ENCODE measurements around the gene CCDC92B.

Gene CCDC92B

GRCh38 chr17:2716649-2717048 lies 32.8 kb downstream of the CCDC92B start:
- no peak for TF ChIP-seq CTCF (IDR thresholded peaks at IDR 0.05; ENCODE audit: borderline replicate concordance, control extremely low read depth, extremely low read depth, insufficient read depth, missing control alignments)
- in situ Hi-C loops (cut with MboI; ENCODE audit: low sequenced_read_pairs, unreplicated experiment), result no loop called here
- DNase-seq (ENCODE audit: low spot score), result no peak

GRCh38 chr17:2713881-2714280 lies 35.6 kb downstream of the CCDC92B start:
- no peak for TF ChIP-seq CTCF (IDR thresholded peaks at IDR 0.05; ENCODE audit: borderline replicate concordance, control extremely low read depth, extremely low read depth, insufficient read depth, missing control alignments)

DNA sequence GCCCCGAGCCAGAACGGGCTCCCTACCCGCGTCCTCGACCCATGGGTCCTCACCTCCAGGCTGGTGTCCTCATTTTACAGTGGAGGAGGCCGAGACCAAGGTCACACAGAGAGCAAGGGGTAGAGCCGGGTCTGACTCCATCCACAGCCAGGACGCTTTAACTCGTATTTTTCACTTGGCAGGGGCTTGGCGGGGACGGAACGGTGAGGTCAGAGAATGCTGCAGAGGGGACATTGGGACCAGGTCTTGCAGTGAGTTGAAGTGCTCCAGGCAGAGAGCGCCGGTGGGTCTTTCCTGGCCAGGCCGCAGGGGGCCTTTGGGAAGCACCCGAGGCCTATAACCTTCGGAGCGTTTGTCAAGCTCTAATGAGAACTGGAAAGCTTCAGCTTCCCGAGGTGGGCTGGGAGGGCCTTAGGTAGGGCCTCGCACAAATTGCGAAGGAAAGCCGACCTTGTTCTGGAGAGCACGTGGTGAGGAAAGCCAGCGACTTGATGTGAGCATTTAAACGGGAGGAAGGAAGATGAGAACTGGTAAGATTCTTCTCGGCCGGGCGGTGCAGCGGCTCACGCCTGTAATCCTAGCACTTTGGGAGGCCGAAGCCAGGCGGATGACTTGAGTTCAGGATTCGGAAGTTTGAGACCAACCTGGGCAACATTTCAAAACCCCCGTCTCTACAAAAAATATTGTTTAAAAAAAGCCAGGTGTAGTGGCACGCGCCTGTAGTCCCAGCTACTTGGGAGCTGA lies 37.0 kb downstream of the CCDC92B start:
- in situ Hi-C loops (cut with MboI; ENCODE audit: low sequenced_read_pairs, unreplicated experiment), result no loop called here
- no peak for DNase-seq (ENCODE audit: low spot score)
- no peak for TF ChIP-seq CTCF (IDR thresholded peaks at IDR 0.05; ENCODE audit: borderline replicate concordance, control extremely low read depth, extremely low read depth, insufficient read depth, missing control alignments)

More at GRCh38 chr17:2713881-2714280, 35.6 kb downstream of the CCDC92B start:
- in situ Hi-C loops (cut with MboI; ENCODE audit: low sequenced_read_pairs, unreplicated experiment), result no loop called here
- no peak for DNase-seq (ENCODE audit: low spot score)

GRCh38 chr17:2711608-2712299 lies 37.7 kb downstream of the CCDC92B start, which contains the start of gene CLUH:
Gene CLUH, minus strand, starts transcription at chr17:2711764. Its CDS starts 103 bp downstream, at chr17:2711661.
- peak; percentile 99 for DNase-seq (ENCODE audit: low spot score)
- no peak for TF ChIP-seq CTCF (IDR thresholded peaks at IDR 0.05; ENCODE audit: borderline replicate concordance, control extremely low read depth, extremely low read depth, insufficient read depth, missing control alignments)
- in situ Hi-C loops (cut with MboI; ENCODE audit: low sequenced_read_pairs, unreplicated experiment), result no loop called here

DNA sequence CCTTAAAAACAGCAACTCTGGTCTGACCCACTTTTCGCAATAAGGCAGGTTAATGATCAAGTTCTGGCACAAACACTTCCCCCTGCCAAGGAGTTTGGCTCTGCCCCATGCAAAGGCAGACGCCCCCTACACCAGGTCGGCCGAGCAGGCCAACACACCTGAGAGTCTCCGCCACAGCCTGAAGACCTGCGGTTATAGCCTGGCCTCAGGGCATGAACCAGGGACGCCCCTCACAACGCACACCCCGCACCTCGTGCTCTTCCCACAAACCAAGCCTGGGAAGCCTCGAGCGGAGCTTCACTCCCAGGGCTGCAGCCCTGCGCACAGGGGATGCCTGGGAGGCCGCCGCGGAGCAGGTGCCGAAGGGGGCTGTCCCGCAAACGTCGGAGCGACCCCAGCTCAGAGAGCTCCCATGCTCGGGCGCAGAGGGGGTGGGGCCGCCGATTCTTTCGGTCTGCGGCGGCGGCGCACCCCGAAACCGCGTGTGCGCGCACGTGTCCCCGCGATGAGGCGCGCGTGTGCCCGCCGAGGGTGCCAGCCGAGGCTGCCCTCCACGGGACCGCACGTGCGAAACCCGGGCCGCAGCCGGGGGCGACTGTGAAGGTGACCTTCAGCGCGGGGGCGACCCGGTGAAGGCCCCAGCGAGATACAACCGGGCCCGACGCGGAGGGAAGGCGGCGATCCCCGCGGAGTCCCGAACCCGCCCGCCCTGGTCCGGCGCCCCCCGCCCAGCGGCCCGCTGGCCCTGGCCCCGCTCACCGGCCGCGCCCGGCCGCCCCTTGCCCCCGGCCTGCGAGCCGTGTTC lies 38.4 kb downstream of the CCDC92B start:
- in situ Hi-C loops (cut with MboI; ENCODE audit: low sequenced_read_pairs, unreplicated experiment), result no loop called here
- no peak for TF ChIP-seq CTCF (IDR thresholded peaks at IDR 0.05; ENCODE audit: borderline replicate concordance, control extremely low read depth, extremely low read depth, insufficient read depth, missing control alignments)
- DNase-seq (ENCODE audit: low spot score), result no peak

GRCh38 chr17:2710071-2710802 lies 39.2 kb downstream of the CCDC92B start:
- DNase-seq (ENCODE audit: low spot score), result no peak
- no peak for TF ChIP-seq CTCF (IDR thresholded peaks at IDR 0.05; ENCODE audit: borderline replicate concordance, control extremely low read depth, extremely low read depth, insufficient read depth, missing control alignments)
- in situ Hi-C loops (cut with MboI; ENCODE audit: low sequenced_read_pairs, unreplicated experiment), result no loop called here

Measured in GM13976 (cell line).